GM19452 (cell line): ENCODE measurements around the gene TMEM198.

Source experiments
- ATAC-seq: cut with Tn5 transposase; IDR thresholded peaks from one replicate; pipeline ENCODE4 v1.9.1; 2021; ENCODE audit not compliant: unreplicated experiment

TMEM198 gene

GRCh38 chr2:219575566-219576504 lies 32.0 kb downstream of the TMEM198 start:
- no peak for ATAC-seq

- ATAC-seq = no peak
These were observed 32.9 kb downstream of the TMEM198 start for GRCh38 chr2:219576505-219577388.

- no peak for ATAC-seq
These were observed 35.2 kb downstream of the TMEM198 start for GRCh38 chr2:219578811-219579613.

GRCh38 chr2:219581346-219581745 lies 37.5 kb downstream of the TMEM198 start:
- ATAC-seq = no peak

GRCh38 chr2:219591091-219591490 lies 47.3 kb downstream of the TMEM198 start:
- no peak for ATAC-seq

- ATAC-seq = no peak
These were observed 48.9 kb downstream of the TMEM198 start for GRCh38 chr2:219592736-219593135.

GRCh38 chr2:219593154-219593553 lies 49.3 kb downstream of the TMEM198 start:
- ATAC-seq = no peak

GRCh38 chr2:219595256-219595655 lies 51.4 kb downstream of the TMEM198 start:
- no peak for ATAC-seq

- peak; percentile 2 for ATAC-seq
These were observed 53.2 kb downstream of the TMEM198 start for GRCh38 chr2:219596954-219597551.

- ATAC-seq = peak; percentile 89
These were observed 53.9 kb downstream of the TMEM198 start, which contains the start of gene STK11IP for GRCh38 chr2:219597552-219598307. Gene STK11IP (plus strand): TSS chr2:219597857. CDS start chr2:219598120, 263 bp downstream.

GRCh38 chr2:219598308-219599078 lies 54.7 kb downstream of the TMEM198 start:
- ATAC-seq = no peak
